Measurements from ENCODE around the gene SCPEP1.
"Not testable (repeated sequence)": the region's sequence is repeated elsewhere in the genome, so short reads cannot be mapped to it uniquely, and the experiment has no call there.

Gene SCPEP1

DNA sequence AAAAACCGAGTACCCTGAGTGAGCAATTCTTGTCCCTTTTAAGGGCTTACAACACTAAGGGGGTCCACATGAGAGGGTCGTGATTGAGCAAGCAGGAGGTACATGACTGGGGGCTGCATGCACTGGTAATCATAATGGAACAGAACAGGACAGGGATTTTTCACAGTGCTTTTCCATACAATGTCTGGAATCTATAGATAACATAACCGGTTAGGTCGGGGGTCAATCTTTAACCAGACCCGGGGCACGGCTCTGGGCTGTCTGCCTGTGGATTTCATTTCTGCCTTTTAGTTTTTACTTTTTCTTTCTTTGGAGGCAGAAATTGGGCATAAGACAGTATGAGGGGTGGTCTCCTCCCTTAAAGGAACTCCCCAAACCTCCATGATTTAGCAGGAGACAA lies 12.2 kb upstream of the SCPEP1 start:
- DNase-seq = not testable (repeated sequence)

DNA sequence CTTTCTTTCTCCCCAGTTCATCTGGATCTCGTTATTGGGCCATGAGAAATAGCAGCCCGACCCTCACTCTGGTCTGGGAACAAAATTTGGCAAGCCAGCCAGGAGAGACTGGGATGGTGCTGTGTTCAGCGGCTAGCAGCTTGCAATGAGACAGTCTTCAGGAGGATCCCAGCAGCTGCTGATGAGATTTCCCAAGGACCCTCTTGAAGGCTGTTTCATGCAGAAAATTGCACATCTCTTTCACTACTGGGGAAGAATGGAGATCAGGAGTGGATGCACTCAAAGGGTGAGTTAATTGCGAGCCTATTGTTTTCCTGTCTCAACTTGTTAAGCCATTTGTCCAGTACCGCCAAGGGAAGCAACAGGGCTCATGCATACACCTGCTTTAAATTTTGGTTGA lies 11.6 kb upstream of the SCPEP1 start:
- no peak for DNase-seq

DNA sequence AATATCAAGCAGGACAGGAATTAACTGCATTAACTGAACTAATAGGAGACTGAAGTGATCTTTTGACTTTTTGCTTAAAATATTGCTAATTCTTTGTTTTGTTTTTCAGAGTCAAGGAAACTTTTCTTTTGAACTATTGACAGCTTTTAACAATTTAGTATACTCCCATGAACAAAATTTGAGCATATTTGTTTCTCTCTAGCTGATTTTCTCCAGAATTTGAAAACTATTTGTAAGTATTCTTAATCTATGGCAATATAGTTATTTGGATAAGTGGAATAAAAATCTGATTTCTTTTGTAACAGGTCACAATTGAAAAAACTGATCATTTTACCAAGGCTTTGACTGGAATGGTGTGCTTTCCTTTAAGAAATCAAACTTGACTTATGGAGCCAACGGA lies 7.0 kb upstream of the SCPEP1 start:
- DNase-seq = no peak

DNA sequence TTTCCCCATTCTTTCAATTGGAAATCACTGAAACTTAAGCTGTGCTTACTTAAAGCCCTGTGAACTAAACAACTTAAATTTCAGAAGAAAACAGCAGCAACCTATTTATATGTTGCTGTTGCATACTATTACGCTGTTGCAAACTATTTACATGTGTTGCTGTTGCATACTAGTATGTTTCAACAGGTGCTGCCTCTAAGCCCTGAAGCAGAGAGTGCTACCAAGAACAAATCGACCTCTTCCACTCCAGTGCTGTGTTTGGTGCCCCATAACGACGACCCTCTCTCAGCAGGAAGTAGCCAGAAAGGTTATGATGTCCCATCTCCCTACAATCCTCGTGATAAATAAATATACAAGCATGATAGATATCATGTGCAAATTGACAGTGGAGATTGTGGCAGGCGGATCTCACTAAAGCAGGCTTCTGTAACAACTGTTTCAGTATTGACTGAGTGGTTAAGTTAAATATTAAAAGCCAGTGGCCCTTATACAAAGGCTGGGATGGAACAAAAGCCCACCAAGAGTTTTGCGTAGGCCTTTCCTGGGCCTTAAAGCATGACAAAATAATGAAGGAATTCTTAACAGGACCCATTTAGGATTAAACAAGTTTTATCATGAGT lies 5.7 kb upstream of the SCPEP1 start:
- no peak for DNase-seq

DNA sequence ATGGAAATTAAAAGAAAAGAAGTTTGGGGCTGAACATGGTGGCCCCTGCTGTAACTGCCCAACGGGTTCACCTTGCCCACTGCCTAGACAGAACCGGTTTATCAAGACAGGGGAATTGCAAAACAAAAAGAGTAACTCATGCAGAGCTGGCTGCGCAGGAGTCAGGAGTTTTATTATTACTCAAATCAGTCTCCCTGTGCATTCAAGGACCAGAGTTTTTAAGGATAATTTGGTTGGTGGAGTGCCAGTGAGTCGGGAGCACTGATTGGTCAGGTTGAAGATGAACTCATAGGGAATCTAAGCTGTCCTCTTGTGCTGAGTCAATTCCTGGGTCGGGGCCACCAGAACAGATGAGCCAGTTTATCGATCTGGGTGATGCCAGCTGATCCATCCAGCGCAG lies 4.4 kb upstream of the SCPEP1 start:
- no peak for DNase-seq

DNA sequence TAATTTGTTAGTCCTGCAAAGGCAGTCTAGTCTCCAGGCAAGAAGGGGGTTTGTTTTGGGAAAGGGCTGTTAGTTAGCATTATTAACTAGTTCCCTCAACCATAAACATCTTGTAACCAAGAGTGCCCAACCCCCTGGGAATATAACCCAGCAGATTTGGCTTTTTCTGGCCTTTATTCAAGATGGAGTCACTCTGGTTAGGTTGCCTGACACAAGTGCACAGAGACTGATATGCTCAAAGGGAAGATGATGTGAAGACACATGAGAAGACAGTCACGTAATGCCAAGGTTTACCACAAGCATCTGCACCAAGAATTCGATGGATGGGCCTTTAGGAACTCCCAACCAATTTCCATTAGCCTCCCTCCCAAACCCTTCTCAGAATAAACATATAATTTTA lies 3.9 kb upstream of the SCPEP1 start:
- no peak for DNase-seq

DNA sequence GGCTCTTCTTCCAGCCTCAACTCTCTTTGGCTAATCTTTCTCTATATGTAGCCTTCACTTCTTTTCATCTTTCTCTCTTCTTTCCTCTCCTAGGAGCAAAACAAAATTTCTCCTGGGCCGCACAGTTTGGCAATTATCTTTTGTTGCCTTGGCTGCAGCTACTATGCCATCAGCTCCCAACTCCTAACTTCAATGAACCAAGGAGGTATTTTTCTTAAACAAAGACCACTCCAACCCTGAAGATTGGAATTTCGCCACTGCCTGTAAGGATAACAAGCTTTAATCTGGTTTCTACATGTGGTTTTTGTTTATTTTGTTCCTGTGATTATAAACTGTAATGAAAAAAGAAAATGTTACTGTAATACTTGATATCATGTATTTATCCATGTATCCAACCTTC lies 2.3 kb upstream of the SCPEP1 start:
- no peak for DNase-seq

DNA sequence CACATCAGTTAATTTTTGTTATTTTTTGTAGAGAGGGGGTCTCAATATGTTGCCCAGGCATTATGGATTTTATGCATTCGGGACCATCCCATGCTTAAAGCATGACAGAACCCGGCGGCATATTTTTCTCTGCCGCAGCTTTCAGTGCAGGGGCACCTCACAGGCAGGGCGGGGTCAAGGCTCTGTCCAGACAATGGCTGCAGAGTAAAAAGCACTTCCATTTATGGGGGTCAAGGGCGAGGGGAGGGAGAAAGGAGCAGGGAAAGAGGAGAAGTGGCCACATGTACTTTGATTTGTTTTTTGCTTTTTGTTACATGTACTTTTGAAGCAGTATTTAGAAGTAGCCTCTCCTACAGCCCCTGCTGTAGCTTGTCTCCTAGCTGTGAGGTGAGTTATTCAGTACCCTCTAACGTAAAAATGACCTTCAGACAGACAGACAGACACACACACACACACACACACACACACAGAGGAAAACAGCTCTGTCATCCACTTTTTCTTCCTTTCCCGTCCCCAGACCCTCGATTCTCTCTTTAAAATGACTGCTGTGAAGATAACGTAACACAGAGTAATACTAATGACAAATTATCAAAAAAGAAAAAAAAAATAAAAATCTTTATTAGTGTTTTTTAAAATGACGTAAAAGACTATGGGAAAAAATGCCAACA lies 856 bp upstream of the SCPEP1 start:
- no peak for DNase-seq

DNA sequence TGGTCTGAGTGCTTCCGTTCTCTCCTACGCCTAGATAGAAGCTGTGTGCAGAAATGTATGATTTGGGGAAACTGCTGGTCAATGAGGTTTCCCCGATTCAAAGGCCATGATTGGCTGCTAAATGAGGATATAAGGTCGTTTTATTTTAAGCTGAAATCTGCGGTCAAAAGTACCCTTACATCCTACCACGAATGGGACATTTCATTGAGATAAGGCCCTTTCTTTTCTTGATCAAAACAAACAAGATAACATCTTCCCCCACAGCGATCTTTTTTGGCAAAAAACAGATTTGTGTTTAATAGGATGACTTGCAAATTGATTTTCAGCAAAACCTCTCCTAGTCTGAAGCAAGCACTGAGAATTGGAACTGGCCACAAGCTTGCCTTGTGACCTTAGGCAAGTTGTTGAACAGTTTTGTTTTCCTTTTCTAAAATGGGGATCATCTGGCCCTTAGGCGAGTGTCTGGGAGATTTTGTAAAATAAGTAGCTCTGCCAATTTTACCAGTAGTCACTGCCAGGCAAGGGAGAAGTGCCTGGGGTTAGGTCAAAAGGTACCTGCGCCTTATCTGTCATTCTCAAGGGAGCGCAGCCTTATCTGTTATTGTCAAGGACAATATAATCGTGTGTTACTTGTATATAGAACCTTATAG lies 635 bp downstream of the SCPEP1 start:
- peak; percentile 21 for DNase-seq

DNA sequence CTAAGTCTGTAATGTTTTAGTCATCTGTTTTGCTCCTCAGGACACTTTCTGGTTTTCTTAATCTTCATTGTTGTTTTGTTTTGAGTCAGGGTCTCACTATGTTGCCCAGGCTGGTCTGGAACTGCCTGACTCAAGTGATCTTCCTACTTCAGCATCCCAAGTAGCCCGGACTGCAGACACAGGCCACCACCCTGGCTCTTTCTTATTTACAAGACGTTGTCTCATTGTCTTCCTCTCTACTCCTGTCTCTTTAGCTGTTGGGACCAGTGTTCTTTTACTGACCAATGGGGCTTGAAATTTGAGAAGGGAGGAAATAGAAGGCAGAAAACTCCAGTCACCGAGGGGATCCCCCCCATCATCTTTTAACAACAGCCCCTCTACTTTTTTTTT lies 1.2 kb downstream of the SCPEP1 start:
- DNase-seq = no peak

DNA sequence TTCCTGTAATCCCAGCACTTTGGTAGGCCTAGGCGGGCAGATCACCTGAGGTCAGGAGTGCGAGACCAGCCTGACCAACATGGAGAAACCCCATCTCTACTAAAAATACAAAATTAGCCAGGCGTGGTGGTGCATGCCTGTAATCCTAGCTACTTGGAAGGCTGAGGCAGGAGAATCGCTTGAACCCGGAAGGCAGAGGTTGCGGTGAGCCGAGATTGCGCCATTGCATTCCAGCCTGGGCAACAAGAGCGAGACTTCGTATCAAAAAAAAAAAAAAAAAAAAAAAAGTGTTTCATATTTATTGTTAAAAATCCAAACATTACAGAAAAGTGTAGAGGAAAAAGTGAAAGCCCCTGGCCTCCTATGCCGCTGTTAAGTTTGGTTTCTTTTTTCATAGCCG lies 2.6 kb downstream of the SCPEP1 start:
- not testable (repeated sequence) for DNase-seq

DNA sequence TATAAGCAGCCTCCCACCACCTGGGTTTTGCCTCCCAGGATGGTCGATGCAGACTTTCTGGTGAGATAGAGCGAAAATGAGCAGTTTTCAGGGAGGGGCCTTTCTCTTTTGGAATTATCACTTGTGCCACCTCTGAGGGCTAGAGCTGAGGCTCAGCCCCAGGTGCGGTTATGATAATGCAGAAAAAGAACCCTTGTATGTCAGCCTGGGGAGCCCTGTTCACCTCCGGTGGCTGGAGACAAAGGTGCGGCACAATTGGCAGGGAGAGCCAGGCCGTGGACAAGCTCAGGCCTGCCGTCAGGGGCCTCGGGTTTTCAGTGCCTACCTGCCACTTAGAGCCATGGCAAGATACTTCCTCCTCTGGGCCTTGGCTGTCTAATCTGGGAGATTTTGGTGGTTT lies 4.4 kb downstream of the SCPEP1 start:
- no peak for DNase-seq

DNA sequence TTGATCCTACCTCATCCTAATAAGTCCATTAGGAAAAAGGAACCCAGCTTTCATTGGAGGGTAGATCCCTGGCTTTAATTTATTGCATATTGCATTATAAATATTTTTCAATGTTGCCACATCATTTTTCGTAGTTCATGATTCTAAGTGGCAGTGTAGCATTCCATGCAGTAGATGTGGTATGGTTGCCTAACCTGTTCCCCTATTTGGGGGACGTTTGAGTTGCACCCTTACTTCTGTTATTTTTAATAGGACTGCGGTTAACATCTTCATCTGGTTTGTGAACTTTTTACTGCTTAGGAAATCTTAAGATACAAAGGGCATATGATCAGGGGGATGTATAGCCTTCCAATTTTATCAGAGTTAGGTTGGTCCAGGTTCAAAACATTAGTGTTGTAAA lies 5.4 kb downstream of the SCPEP1 start:
- no peak for DNase-seq

DNA sequence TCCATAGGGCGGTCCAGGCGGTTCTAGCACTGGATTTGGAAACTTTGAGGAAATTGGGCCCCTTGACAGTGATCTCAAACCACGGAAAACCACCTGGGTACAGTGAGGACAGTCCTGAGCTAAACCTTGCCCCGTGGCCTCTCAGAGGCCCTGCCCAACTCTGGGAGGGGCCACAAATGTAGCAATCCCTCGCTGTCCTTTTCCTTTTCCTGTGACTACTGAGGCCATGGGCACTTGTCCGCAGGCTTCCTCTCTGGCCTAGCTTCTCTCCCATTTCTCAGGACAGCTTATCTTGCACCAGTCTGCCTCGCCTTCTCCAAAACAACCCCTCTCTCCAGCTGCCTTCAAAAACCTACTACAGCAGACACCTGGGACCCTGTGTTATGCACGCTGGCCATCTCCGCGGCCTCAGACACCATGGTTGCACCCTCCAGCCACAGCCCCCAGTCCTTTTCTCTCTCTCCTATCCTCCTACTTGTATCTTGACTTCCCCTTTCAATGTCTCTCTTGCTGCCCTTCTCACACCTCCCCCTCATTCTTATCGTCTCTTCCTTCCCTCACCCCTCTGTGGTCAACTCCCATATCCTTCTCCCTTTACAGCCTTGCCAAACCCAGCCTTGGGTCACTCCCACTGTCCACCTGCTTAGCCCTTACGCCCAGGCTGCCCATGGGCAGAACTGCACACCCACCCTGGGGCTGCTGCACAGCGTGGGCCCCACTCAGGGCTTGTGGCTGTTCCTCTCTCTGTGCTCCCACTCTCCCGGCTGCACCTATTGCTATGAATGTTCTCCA lies 7.6 kb downstream of the SCPEP1 start:
- no peak for DNase-seq

DNA sequence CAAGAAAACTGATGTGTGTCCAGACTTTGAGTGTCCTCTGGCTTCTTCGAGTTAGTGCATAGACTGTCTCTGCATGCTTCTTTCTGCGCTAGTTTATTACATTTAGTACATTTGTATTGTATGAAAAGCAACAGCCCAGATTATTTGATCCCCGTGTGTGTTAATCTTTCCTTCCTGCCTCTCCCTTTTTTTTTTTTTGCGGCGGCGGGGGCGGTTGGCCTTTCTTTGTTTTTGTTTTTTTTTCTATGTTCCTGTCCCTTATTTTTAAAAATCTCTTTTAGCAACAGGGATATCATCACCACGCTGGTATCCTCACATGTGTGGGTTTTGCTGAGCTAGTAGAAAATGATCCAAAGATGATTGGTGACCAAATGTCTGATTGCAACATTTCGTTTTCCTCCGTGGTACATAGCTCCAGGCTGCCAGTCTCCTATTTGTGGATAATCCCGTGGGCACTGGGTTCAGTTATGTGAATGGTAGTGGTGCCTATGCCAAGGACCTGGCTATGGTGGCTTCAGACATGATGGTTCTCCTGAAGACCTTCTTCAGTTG lies 9.4 kb downstream of the SCPEP1 start:
- no peak for DNase-seq

DNA sequence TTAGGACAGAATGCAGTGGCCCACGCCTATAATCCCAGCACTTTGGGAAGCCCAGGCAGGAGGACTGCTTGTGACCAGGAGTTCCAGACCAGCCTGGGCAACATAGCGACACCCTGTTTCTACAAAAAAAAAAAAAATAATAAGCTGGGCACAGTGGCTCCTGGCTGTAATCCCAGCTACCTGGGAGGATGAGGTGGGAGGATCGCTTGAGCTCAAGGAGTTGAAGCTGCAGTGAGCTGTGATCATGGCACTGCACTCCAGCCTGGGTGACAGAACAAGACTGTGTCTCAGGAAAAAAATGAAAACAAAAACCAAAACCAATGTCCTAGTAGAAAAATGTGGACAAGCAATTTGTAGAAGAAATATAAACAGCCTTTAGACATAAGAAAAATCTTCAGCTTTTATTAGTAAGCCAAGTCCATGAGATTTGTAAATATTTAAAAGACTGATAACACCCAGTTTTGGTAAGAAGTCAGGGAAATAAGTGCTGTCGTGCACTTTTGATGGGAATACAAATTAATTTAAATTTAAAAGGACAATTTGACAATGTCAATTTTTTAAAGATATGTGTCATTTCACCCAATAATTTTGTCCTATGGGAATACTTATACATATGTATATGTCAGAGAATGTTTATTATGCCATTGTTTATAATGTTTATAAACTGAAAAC lies 11.1 kb downstream of the SCPEP1 start:
- no peak for DNase-seq

DNA sequence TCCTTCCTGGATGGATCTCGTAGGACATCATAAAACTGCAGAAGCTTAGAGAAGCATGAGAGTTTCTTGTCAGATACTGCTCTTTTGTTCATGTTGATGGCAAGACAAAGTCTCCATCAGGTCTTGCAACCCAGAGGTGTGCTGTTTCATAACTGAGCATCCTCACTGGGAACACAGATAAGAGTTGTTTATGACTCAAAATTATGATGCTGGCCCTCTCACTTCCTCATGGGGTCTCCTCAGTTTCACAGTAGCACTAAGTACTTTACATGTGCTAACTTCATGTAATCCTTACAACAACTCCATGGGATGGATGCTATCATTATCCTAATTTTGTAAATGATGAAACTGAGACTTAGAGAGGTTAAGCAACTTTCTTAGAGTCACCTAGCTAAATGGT lies 14.4 kb downstream of the SCPEP1 start:
- DNase-seq = no peak

DNA sequence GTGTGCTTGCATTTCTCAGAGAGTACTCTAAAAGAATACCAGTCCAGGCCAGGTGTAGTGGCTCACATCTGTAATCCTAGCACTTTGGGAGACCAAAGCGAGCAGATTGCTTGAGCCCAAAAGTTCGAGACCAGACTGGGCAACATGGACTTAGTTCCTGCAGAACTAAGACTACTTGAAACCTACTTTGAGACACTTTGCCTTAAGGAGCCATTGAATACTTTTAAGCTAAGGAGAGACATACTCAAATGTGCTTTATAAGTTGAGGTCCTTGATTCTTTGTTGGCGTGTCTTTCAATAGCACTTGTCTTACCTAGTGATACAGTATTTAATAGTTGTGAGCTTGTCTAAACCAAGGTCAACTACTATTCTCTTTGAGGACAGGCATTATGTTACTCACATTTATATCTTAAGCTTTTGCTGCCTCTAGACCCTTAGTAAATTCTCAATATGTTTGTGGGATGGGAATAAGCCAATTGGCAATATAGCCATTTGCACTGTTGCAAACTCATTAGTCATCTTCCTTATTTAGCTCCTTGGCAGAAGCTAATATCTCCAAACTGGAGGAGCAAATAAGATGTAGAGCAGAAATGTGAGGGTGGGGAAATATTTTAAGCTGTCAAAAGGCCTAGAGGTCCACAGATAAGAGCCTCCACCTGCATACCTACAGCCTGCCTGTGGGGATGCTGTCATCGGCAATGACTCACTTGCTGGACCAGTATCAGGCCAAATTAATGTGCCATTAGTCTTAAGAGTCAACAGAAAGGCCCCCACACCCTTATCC lies 16.3 kb downstream of the SCPEP1 start:
- no peak for DNase-seq

DNA sequence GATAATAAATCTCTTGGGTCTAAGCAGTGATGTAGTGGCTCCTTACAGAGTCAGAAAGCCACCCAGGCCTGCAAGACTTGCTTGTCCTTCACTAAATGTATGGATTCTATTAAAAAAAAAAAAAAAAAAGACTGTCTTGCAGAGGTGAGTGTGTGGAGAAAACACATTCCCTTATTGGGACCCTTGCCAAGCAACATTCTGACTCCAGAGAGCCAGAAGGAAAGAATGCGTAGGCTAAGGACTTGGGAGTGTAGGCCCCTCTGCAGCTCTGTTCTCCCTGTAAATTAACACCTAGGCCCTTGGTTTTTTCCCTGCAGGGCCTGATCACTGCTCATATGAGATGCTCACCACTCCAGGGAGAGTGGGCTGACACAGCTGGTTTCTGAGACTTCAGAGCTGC lies 17.8 kb downstream of the SCPEP1 start:
- DNase-seq = no peak

DNA sequence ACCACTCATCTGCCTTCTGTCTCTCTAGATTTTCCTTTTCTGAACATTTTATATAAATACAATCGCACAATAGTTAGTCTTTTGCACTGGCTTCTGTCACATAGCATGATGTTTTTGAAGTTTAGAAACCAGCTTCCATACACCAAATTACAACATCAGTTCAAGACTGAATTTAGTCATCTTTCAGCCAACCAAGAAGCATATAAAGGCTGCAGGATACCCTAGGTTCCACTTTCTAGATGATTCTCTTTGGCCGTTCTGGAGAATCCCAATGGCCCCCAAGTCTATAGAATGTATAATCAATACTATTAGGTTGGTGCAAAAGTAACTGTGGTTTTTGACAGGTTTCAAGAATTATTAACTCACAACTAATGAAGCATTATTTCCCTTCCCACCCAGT lies 19.4 kb downstream of the SCPEP1 start:
- DNase-seq = no peak

DNA sequence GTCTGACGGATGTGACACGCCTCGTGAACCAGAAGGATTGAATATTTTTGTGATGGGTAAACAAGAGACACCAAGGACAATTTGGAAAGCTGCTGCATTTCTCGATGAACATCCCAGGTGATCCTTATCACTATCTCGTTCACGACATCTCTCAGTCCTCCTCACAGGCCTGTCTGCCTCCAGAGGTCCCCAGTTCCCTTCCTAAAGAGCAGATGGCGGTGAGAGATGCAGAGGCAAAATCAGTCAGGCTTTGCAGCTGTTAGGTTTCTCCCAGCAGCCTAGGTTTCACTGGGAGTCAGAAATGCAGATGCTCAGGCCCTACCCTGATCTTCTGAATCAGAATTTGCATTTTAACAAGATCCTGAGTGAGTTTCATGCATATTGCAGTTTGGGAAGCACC lies 23.6 kb downstream of the SCPEP1 start:
- no peak for DNase-seq

DNA sequence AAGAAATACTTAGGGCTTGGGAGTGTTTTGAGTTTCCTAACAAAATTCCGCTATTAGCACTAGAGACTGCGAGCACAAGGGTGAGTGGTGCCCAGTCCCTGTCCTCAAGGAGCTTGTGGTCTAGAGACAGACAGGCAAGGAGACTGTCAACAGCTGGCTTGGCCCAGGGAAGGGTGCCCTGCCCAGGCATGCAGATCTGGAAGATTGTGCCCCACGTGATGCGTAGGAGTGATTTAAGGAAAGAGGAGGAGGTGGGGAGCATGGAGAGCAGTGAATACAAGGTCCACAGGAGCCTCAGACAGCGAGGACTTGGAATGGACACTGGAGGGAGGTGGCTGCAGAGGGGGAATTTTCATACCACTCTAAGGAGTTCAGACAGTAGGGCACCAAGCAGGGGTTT lies 25.0 kb downstream of the SCPEP1 start:
- DNase-seq = no peak
